Neural cell (in vitro differentiated cells): ENCODE data around the gene RNF149. TPM values are rescaled to one million over a fixed set of nuclear protein-coding genes. Genes with fewer than 3 reads are reported as not detected.

Experiments used
- H2AFZ ChIP-seq: fragments of 200-600, 300-800 bp; sonication (generic), shearing (Covaris generic); 2 replicates; pipeline ENCODE4 v1.6.0; 2014; ENCODE audit warnings: low read depth, mild to moderate bottlenecking, antibody characterized with exemption, low read length, moderate library complexity
- H3F3A ChIP-seq: fragments of 200-600 bp; shearing (Covaris generic); 2 replicates; pipeline ENCODE4 v1.6.1; 2016; ENCODE audit warnings: mild to moderate bottlenecking, moderate library complexity, mixed read lengths, antibody characterized with exemption, low read length; ENCODE audit not compliant: insufficient read depth, poor library complexity, severe bottlenecking
- H3K27ac ChIP-seq: fragments of 200-600, 300-800 bp; sonication (generic), shearing (Covaris generic); 2 replicates; pipeline ENCODE4 v1.5.1; 2014; ENCODE audit warnings: mild to moderate bottlenecking, low read length, moderate library complexity
- H3K27me3 ChIP-seq: fragments of 300-800, 200-600 bp; sonication (generic), shearing (Covaris generic); 2 replicates; pipeline ENCODE4 v1.6.0; 2014; ENCODE audit warnings: mild to moderate bottlenecking, low read depth, low read length, moderate library complexity; ENCODE audit not compliant: insufficient read depth
- H3K36me3 ChIP-seq: fragments of 300-800, 200-600 bp; sonication (generic), shearing (Covaris generic); 2 replicates; pipeline ENCODE4 v1.5.1; 2014; ENCODE audit warnings: mild to moderate bottlenecking, antibody characterized with exemption, low read length, moderate library complexity; ENCODE audit not compliant: insufficient read depth
- H3K4me2 ChIP-seq: fragments of 300-800, 200-600 bp; sonication (generic), shearing (Covaris generic); 2 replicates; pipeline ENCODE4 v1.6.0; 2014; ENCODE audit warnings: mild to moderate bottlenecking, low read length
- H3K4me3 ChIP-seq: fragments of 300-800, 200-600 bp; sonication (generic), shearing (Covaris generic); 2 replicates; pipeline ENCODE4 v1.5.1; 2014; ENCODE audit warnings: mild to moderate bottlenecking, low read length, moderate library complexity
- H3K79me2 ChIP-seq: fragments of 200-600 bp; shearing (Covaris generic); replicated peaks from 2 replicates; pipeline ENCODE4 v1.6.0; 2014; ENCODE audit warnings: mild to moderate bottlenecking, low read length, moderate library complexity; ENCODE audit not compliant: insufficient read depth
- H3K9ac ChIP-seq: fragments of 300-800, 200-600 bp; sonication (generic), shearing (Covaris generic); 2 replicates; pipeline ENCODE4 v1.6.1; 2016; ENCODE audit warnings: mild to moderate bottlenecking, low read length, mixed read lengths
- H3K9me2 ChIP-seq: fragments of 200-600 bp; shearing (Covaris generic); 2 replicates; pipeline ENCODE4 v1.6.1; 2016; ENCODE audit warnings: mild to moderate bottlenecking, low read length, mixed read lengths; ENCODE audit not compliant: insufficient read depth
- H3K9me3 ChIP-seq: fragments of 200-600, 300-800 bp; sonication (generic), shearing (Covaris generic); 2 replicates; pipeline ENCODE4 v1.6.1; 2016; ENCODE audit warnings: mild to moderate bottlenecking, mixed run types, low read length, moderate library complexity, mixed read lengths
- H4K20me1 ChIP-seq: fragments of 200-600 bp; shearing (Covaris generic); 2 replicates; pipeline ENCODE4 v1.6.1; 2016; ENCODE audit warnings: mild to moderate bottlenecking, mixed run types; ENCODE audit not compliant: insufficient read depth
- EP300 ChIP-seq: fragments of 450-650 bp; conservative IDR thresholded peaks from 2 replicates; pipeline ENCODE4 v1.6.1; 2014; ENCODE audit warnings: antibody characterized with exemption, mild to moderate bottlenecking, moderate library complexity; ENCODE audit not compliant: poor library complexity, severe bottlenecking
- EZH2 ChIP-seq: fragments of 200-600, 300-800 bp; shearing (Covaris generic), sonication (generic); IDR thresholded peaks from 2 replicates; pipeline ENCODE4 v1.6.1; 2014; ENCODE audit warnings: antibody characterized with exemption, low read length, borderline replicate concordance, mild to moderate bottlenecking; ENCODE audit not compliant: insufficient read depth, poor library complexity, severe bottlenecking
- MXI1 ChIP-seq: fragments of 450-650 bp; conservative IDR thresholded peaks from 2 replicates; pipeline ENCODE4 v1.6.1; 2014; ENCODE audit warnings: antibody characterized with exemption, mild to moderate bottlenecking; ENCODE audit not compliant: poor library complexity, severe bottlenecking
- POLR2AphosphoS5 ChIP-seq: IDR thresholded peaks from 2 replicates; pipeline ENCODE4 v1.6.1; 2012
- RAD21 ChIP-seq: fragments of 450-650 bp; conservative IDR thresholded peaks from 2 replicates; pipeline ENCODE4 v1.6.1; 2014; ENCODE audit warnings: antibody characterized with exemption, mild to moderate bottlenecking, moderate library complexity
- SMC3 ChIP-seq: fragments of 450-650 bp; conservative IDR thresholded peaks from 2 replicates; pipeline ENCODE4 v1.6.1; 2014; ENCODE audit warnings: antibody characterized with exemption, mild to moderate bottlenecking, moderate library complexity; ENCODE audit not compliant: poor library complexity
- TAF1 ChIP-seq: IDR thresholded peaks from 2 replicates; pipeline ENCODE4 v1.6.1; 2012; ENCODE audit warnings: low read depth
- polyA plus RNA-seq: library from polyadenylated mRNA; depleted of rRNA; stranded (reverse); fragments of >200 nt; gene quantifications from 2 replicates; pipeline ENCODE4 v1.2.3, GENCODE V29; 2014
- TF ChIP-seq, protein P1 (sequence below): IDR thresholded peaks from 2 replicates; pipeline ENCODE4 v1.6.1; 2012; ENCODE audit warnings: borderline replicate concordance
- TF ChIP-seq, protein P2 (sequence below): fragments of 450-650 bp; IDR thresholded peaks from 2 replicates; pipeline ENCODE4 v1.5.1; 2014; ENCODE audit warnings: antibody characterized with exemption, mild to moderate bottlenecking, moderate library complexity; ENCODE audit not compliant: poor library complexity, severe bottlenecking

Gene RNF149
- polyA plus RNA-seq, 1 donor from 2014 or later: 39.7 TPM

DNA sequence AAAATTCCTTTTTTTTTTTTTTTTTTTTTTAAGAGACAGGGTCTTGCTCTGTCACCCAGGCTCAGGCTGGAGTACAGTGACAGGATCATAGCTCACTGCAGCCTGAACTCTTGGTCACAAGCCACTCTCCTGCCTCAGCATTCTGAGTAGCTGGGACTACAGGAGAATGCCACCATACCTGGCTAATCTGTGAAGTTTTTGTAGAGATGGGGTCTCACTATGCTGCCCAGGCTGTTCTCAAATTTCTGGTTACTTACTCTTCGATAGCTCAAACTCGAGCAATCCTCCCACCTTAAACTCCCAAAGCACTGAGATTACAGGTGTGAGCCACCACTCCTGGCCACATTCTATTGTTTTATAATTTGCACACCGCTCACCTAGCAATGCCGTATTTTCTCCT, 27.0 kb downstream of the RNF149 start:
- no peaks in the 10 kb centered on the region for H3K27me3 ChIP-seq

DNA sequence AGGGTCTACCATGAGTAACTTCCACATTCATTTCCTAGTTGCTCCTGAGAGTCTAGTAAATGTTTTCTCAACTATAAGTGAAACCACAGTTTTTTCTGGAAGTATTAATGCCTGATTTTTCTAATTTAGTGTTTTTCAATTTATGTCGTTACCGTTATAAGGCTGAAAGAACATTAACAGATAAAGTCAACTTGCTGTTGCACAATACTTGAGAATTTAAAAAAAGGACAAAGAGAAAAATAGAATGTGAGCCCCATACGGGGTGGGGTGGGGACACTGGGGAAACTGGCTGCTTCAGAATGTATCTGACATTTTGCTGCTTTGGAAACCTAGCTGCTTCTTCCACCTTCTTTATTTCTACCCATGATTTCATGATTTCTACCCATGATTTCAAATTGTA, 29.6 kb downstream of the RNF149 start:
- Histone ChIP-seq H3K9ac (no peak overlapping the region), H3K9me2 (no peaks in the 10 kb centered on the region), H3K27ac (no peak overlapping the region), H3K4me2 (no peak overlapping the region), H4K20me1 (no peaks in the 10 kb centered on the region), H3K9me3 (no peaks in the 10 kb centered on the region), H3K27me3 (no peaks in the 10 kb centered on the region), H3K79me2 (no peaks in the 10 kb centered on the region), H3F3A (no peaks in the 10 kb centered on the region), H3K4me3 (no peak overlapping the region), H3K36me3 (no peaks in the 10 kb centered on the region), H2AFZ (no peak overlapping the region)
- TF ChIP-seq EZH2 (no peak), TAF1 (no peak)
- TF ChIP-seq, protein P1, sequence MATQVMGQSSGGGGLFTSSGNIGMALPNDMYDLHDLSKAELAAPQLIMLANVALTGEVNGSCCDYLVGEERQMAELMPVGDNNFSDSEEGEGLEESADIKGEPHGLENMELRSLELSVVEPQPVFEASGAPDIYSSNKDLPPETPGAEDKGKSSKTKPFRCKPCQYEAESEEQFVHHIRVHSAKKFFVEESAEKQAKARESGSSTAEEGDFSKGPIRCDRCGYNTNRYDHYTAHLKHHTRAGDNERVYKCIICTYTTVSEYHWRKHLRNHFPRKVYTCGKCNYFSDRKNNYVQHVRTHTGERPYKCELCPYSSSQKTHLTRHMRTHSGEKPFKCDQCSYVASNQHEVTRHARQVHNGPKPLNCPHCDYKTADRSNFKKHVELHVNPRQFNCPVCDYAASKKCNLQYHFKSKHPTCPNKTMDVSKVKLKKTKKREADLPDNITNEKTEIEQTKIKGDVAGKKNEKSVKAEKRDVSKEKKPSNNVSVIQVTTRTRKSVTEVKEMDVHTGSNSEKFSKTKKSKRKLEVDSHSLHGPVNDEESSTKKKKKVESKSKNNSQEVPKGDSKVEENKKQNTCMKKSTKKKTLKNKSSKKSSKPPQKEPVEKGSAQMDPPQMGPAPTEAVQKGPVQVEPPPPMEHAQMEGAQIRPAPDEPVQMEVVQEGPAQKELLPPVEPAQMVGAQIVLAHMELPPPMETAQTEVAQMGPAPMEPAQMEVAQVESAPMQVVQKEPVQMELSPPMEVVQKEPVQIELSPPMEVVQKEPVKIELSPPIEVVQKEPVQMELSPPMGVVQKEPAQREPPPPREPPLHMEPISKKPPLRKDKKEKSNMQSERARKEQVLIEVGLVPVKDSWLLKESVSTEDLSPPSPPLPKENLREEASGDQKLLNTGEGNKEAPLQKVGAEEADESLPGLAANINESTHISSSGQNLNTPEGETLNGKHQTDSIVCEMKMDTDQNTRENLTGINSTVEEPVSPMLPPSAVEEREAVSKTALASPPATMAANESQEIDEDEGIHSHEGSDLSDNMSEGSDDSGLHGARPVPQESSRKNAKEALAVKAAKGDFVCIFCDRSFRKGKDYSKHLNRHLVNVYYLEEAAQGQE: no peak

More for the DNA sequence above, 27.0 kb downstream of the RNF149 start:
- Histone ChIP-seq H3K27ac (no peak overlapping the region), H2AFZ (no peak overlapping the region), H3F3A (no peaks in the 10 kb centered on the region), H3K9ac (no peak overlapping the region), H3K4me2 (no peak overlapping the region), H3K9me3 (no peaks in the 10 kb centered on the region), H4K20me1 (no peaks in the 10 kb centered on the region), H3K79me2 (no peaks in the 10 kb centered on the region), H3K9me2 (no peaks in the 10 kb centered on the region), H3K36me3 (no peaks in the 10 kb centered on the region), H3K4me3 (no peak overlapping the region)
- TF ChIP-seq TAF1: no peak
- no peak for TF ChIP-seq MXI1
- no peak for TF ChIP-seq EP300
- TF ChIP-seq RAD21: no peak
- no peak for TF ChIP-seq SMC3
- TF ChIP-seq, protein P2, sequence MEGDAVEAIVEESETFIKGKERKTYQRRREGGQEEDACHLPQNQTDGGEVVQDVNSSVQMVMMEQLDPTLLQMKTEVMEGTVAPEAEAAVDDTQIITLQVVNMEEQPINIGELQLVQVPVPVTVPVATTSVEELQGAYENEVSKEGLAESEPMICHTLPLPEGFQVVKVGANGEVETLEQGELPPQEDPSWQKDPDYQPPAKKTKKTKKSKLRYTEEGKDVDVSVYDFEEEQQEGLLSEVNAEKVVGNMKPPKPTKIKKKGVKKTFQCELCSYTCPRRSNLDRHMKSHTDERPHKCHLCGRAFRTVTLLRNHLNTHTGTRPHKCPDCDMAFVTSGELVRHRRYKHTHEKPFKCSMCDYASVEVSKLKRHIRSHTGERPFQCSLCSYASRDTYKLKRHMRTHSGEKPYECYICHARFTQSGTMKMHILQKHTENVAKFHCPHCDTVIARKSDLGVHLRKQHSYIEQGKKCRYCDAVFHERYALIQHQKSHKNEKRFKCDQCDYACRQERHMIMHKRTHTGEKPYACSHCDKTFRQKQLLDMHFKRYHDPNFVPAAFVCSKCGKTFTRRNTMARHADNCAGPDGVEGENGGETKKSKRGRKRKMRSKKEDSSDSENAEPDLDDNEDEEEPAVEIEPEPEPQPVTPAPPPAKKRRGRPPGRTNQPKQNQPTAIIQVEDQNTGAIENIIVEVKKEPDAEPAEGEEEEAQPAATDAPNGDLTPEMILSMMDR: no peak
- TF ChIP-seq POLR2AphosphoS5: no peak
- TF ChIP-seq, protein P1: no peak
- no peak for TF ChIP-seq EZH2
